NCI-H1436 treated with DMSO at 0.1 percent for 48 hours (cell line): ENCODE results near the gene GGCT.

Experiments
- DNase-seq: peaks from one replicate; lab custom pipeline; 2025; lab: John Stamatoyannopoulos, UW

Gene GGCT

GRCh38 chr7:30463405-30464145 is 41.1 kb downstream of the GGCT start:
- DNase-seq: no peak

- DNase-seq: no peak
These were observed 42.5 kb downstream of the GGCT start for GRCh38 chr7:30462179-30462578.

- no peak for DNase-seq
These were observed 44.4 kb downstream of the GGCT start for GRCh38 chr7:30460246-30460633.

- no peak for DNase-seq
These were observed 44.9 kb downstream of the GGCT start for GRCh38 chr7:30459591-30460245.

GRCh38 chr7:30458311-30458710 is 46.3 kb downstream of the GGCT start:
- no peak for DNase-seq

GRCh38 chr7:30453921-30454320 is 50.7 kb downstream of the GGCT start:
- DNase-seq: no peak

- no peak for DNase-seq
These were observed 51.6 kb downstream of the GGCT start for GRCh38 chr7:30453016-30453415.

- DNase-seq: no peak
These were observed 52.2 kb downstream of the GGCT start for GRCh38 chr7:30452280-30452930.

- no peak for DNase-seq
These were observed 52.9 kb downstream of the GGCT start for GRCh38 chr7:30451539-30452279.

GRCh38 chr7:30450983-30451497 is 53.6 kb downstream of the GGCT start:
- no peak for DNase-seq

- DNase-seq: no peak
These were observed 54.2 kb downstream of the GGCT start for GRCh38 chr7:30450240-30450982.

GRCh38 chr7:30448461-30449189 is 56.0 kb downstream of the GGCT start:
- DNase-seq: no peak

- DNase-seq: no peak
These were observed 57.2 kb downstream of the GGCT start for GRCh38 chr7:30447466-30447865.
